DMS79 (cell line): Measurements from ENCODE around the gene CNFN.

Experiments
- DNase-seq: peaks from one replicate; lab custom pipeline; 2025; lab: John Stamatoyannopoulos, UW

CNFN gene, protein sequence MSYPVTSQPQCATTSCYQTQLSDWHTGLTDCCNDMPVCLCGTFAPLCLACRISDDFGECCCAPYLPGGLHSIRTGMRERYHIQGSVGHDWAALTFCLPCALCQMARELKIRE

DNA sequence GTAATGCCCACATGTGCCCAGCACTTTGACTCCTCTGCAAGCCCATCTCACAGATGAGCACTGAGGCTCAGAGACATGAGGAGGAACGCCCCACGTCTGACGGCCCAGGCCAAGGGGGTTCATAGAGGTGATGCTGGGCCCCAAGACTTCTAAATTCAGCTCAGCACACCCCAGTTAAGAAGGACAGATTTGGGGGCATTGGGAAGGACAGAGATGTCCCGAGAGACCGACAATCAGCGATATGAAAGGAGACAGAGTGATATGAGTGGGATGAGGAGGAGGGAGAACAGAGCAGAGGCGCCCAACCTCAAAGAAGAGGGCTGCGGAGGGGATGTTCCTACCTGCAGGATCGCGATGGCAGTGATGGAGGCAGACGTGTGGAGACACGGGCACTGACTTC, at the start of gene CNFN:
Gene CNFN, minus strand, starts transcription at position 399 of the 400 bp plus-strand sequence. CDS start 1,260 bp downstream, outside the sequence.
- no peak for DNase-seq

DNA sequence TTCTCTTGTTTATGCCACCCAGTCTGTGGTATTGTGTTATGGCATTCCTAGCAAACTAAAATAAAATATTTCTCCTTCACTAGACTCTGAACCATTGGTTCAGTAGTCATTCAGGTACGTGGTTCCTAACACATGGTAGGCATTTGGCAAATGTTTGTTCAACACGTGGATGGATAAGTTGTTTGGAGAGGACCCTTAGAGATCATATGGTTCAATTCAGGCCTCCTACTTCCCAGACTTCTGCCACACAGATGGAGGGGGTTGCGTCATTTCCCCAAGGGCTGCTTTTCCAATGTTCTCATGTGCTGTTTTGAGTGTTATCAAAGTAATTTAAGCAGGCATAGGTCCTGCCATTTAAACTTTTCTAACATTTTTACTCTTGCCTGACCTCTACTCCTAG, 45.9 kb upstream of the CNFN start:
- DNase-seq, result peak; percentile 48

DNA sequence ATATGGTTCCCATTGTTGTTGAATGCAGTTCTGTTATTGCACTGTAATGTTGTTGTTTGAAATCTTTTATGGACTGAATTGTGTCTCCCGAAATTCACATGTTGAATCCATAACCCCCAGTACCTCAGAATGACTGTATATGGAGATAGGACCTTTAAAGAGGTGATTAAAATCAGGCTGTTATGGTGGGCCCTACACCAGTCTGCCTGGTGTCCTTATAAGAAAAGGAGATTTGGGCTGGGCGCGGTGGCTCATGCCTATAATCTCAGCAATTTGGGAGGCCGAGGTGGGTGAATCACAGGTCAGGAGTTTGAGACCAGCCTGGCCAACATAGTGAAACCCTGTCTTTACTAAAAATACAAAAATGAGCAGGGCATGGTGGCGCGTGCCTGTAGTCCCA, 45.2 kb upstream of the CNFN start:
- DNase-seq, result no peak

DNA sequence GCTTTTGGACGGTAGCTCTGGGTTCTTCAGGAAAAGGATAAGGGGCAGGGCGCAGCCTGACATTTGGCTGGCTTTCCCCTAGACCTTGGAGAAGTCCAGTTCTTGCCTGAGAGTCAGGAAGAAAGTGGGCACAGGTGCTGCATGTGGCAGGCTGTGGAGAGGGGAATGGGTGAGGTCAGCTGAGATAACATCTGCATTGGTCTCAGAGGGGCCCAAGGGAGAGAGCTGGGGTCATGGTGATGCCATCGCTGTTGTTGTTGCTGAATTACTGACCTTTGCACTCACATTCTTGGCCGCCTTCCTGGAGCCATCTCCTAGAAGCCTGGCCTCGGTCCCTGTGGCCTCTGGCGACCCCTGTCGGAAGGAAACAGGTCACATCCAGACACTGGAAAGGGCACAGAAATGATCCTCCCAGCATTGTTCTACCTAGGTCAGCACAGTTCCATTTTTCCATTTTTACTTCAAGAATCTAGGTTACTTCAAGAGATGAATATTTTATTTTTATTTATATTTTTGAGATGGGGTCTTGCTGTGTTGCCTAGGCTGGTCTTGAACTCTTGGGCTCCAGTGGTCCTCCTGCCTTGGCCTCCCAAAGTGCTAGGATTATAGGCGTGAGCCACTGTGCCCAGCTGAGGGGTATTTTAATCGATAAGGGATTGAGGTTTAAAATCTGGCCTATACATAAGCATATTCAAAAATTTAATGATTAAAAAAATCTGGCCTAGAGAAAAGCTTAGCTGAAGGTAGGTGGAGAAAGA, 43.6 kb upstream of the CNFN start:
- no peak for DNase-seq

DNA sequence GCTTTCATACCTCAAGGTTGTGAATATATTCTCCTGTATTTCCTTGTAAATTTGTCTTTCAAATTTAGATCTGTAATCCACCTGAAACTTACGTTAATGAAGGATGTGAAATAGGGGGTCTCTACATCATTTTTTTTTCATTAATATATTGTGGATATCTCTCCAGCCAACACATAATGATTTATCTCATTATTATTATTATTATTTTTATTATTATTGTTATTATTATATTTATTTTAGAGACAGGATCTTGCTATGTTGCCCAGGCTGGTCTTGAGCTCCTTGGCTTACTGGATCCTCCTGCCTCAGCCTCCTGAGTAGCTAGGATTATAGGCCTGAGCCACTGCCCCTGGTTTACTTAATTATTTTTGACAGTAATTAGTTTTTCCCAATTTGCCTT, 41.4 kb upstream of the CNFN start:
- no peak for DNase-seq

DNA sequence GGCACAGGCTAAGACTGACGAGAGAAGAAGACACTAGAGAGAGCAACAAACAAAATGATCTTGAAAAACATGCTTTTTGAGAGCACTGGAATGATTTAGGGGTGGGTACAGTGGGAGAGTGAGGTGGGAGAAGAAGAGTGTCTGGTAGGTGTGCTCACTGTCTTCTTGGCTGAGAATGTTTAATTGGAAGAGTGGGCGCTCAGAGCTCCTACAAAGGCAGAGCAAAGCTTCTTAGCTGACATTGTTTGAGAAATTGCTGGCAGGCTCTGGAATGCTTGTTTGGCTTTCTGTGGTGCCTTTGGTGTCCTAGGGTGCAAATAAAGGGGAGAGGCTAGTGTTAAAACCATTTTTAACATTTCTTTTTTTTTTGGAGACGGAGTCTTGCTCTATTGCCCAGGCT, 38.6 kb upstream of the CNFN start:
- DNase-seq, result no peak

DNA sequence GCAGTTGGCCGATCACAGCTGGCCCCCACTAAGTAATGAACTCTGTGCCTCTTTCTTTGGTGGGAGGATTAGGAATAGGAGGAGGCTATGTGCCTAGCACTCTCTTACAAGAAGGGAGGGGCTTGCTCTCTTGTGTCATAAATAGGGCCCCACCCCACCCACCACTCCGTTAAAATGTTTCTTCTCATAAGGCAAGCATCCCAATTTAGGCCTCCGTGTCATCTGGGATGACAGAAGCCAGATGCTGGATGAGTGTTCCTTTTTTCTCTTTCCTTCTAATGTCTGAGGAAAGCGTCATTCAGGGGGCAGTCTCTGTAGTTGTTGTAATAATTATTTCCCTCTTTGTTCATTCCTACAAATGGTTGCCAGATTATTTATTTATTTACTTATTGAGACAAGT, 37.2 kb upstream of the CNFN start, which contains the start of gene LIPE:
Gene LIPE, minus strand, starts transcription at position 76 of the 400 bp plus-strand sequence. CDS start 239 bp downstream, outside the sequence.
- DNase-seq, result no peak

DNA sequence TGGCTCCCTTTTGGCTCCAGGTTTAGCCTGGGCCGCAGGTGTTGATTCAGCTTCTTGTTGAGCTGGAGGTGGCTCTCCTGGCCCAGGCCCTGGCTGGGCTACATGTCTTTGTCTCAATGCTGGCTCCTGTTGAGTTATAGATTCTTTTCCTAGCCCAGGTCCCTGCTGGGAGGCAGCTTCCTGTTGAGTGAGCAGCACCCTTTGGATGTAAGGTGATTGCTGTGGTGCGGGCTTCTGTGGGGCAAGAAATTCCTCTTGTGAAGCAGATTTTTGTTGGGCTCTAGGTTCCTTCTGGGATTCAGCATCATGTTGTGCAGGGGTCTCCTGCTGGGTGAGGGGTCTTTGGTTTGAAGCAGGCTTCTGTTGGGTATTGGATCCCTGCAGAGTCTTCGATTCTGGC, 36.5 kb upstream of the CNFN start:
- no peak for DNase-seq

DNA sequence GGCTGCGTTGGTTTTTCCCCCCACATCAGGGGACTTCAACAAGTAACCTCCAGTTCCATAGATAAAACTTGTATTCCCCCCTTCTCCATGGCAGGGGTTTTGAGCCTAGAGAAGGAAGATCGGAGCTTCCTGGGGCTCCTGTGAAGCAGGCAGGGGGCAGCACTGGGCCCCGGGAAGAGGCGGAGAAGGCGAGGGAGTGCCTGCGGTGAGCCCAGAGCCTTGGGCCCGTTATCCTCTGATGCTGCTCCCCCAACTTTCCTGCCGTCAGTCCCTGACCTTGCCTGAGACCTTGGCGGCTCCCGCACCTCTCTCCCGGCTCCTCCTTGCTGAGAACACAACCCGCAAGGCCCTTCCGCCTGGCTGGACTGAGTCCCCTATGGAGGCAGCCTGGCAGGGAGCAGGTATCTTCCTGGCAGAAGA, 34.6 kb upstream of the CNFN start:
- no peak for DNase-seq

DNA sequence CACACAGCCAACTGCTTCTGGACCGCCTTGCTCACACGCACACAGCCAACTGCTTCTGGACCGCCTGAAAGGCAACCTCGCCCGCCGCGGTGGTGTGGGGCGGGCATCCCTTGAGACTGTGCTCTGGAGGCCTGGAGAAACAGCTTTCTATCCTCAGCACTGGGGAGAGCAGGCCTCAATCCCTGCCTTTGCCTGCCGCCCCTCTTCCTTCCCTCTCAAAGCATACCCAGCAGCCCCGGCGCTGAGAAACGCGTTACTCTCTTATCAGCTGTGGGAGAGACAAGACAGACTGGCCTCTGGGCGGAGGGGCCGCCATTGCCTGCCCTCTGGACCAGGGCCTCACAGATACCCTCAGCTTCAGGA, 34.2 kb upstream of the CNFN start:
- DNase-seq, result no peak

DNA sequence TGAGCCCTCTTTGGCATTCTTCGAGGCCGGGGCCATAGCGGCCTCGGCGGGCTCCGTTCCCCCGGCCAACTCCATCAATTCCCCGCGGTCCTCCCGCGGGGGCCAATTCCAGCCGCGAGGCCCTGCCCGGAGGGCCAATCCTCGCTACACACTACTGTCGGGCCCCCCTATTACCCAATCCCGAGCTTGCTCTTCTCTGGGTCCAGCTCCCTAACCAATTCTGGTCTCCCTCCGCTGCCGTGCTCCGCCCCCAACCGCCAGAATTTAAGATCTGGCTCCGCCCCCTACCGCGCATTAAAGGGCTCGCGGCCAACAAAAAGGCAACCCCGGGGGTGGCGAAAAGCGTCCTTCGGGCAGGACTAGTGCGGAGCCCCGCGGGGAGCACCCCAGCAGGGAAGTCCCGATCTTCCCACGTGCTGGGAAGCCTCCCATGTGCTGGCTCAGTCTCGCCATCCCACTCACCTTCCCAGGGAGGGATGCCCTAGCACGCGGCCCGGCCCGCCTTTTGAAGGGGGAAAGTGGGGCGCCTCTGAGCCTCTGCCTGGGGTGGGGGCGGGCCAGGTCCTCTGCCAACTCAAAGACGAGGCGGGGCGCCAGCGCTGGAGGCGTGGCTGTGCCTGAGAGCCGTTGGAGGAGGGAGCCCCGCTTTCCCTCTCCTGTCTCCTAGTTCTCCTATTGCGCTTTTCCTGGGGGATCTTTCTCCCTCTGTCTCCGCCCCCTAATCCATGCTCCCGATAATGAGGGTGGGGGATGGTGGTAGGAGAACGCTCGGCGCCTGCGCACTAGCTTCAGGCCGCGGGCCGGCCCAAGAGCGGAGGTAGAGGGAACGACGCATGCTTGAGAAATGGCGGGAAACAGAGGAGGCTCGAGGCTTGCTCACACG, 33.6 kb upstream of the CNFN start:
- DNase-seq, result peak; percentile 84

DNA sequence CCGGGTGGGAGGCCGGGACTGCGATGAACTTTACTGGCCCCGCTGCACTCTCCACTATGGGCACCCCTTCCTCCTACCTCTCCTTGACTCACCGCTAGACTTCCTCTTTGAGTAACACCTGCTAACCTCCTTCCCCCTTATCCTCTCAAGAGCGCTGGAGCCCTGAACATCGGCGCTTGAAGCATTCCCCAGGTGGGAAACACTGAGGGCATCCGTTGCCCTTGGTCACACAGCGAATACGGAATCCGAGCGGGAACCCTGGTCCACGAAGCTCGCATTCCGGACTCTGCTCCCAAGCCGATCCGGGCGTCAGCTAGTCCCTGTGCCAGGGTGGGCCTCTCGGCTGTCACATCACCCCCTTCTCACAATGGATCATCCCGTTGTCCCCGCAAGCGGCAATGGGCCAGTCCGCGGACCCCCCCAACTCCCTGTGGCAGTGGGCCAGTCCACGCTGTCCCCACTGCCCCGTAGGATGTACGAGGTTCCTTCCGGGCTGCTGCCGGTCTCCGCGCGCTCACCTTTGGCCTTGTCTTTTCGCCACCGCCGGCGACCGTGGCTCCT, 32.9 kb upstream of the CNFN start:
- DNase-seq, result peak; percentile 65

DNA sequence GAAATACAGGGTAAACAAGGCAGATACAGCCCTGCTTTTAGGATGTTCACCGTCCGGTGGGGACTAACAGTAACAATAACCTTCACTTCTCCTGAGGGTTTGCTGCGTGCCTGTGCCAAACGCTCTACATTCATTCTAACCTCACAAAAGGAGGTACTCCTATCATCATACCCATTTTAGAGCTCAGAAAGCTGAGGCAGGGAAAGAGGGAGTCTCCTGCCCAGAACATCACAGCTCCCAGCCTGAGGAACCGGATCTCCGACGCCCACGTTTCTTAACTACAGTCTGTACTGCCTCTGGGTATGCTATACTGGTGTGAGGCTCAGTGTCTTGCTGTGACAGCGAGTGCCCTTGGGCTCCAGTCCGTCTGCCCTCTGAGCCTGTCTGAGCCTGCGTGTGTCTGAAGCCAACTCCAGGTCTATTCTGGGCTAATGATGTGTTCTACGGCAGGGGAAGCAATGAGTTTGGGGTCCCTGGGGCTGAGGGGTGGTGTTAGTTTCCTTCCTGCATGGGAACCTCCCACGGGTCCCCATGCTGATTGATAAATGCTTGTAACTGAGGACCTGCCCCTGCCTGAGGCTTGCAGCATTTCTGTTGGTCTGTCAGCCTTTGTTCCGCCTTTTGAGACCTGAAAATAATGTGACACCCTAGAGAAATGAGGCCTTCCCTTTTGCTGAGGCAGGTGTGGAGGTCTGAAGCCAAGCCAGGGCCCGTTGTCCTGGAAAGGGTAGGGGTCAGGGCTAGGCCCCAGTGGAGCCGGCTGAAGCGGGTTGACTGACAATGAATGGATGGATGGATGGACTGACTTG, 32.2 kb upstream of the CNFN start:
- DNase-seq, result no peak

DNA sequence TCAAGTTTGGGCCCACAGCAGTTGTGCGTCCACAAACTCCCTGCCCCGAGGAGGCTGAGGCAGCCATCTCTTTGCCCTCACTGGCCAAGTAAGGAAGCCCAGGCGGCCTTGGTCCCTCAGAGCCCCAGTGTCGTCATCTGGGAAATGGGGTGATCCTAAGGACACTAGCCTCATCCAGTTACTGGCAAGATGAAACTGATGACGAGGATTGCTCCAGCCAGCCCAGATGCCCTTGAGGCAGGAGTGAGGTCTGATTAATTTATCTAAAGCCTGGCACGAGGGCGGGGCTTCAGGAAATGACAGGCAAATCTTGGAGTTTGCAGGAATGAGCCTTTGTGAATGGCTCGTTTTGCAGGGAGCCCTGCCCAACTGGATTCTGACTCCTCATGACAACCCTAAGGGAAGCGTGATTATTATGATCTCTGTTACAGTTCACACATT, 31.5 kb upstream of the CNFN start:
- DNase-seq, result no peak

DNA sequence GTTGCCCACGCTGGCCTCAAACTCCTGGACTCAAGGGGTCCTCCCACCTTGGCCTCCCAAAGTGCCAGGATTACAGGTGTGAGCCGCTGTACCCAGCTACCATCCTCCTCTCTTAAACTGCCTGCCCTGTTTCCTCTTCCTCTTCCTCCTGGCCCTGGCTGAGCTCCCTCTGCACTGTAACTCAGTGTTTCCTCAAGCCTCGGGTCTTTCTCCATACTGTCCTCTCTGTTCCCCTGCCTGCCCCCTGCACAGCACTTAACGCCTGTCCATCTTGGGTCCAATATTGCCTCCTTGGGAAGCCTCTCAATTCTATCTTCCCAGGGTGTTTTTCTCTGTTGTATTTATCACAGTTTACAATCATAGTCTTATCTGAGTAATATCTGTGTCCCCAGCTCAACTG, 31.0 kb upstream of the CNFN start:
- DNase-seq, result no peak

DNA sequence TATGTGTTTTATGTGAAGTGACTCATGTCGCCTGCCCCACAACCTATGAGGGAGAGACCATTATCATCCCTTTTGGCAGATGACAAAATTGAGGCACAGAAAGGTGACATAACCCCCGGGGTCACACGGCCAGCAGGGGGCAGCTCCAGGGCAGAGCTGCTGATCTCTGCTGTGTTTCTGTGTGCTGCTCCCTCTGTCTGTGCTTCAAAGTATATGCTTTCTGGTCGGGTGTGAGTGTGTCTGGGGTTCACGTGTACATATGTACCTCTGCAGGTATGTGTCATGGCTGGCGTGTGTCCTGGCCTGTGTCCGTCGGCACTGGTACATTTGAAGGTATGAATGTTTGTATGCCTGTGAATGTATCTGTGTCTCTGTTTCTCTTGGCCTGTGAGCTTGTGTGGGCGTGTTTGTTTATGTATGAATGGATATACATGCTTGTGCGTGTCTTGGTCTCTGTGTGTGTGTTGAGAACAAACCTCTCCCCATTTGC, 30.0 kb upstream of the CNFN start:
- no peak for DNase-seq

DNA sequence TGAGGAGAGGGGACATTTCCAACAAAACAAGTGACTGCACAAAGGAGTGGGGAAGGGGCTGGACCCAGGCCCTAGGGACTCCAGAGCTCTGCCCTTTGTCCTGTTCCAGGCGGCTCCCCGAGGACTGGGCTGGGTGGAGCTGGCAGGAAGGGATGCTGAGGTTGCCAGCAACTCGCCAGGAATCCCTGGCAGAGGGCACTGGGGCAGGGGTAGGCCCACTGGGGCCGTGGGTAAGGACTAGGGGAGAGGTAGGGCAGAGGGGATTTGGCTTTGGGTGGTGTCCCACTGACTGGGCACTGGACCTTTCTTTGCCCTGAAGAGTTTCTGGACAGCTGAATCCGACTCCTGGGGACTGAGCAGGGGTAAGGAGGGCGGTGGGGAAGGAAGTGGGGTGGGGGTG, 29.2 kb upstream of the CNFN start:
- DNase-seq, result no peak

DNA sequence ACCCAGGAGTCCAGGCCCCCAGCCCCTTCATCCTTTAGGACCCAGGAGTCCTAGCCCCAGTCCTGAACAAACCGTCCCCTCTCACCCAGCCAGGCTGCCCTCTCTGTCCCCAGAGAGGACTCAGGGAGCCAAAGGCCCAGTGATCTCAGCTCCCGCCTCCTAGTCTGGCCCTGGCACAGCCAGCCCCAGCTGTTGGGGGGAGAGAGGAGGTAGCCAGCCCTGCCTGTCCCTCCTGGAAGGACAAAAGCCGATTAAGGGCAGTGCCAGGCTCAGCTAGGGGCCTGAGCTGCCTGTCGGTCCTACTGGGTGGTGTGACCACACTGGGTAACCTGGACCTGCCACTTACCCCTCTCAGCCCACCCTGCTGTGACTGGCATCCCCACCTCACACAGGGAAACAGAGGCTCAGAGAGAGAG, 22.6 kb upstream of the CNFN start:
- no peak for DNase-seq

DNA sequence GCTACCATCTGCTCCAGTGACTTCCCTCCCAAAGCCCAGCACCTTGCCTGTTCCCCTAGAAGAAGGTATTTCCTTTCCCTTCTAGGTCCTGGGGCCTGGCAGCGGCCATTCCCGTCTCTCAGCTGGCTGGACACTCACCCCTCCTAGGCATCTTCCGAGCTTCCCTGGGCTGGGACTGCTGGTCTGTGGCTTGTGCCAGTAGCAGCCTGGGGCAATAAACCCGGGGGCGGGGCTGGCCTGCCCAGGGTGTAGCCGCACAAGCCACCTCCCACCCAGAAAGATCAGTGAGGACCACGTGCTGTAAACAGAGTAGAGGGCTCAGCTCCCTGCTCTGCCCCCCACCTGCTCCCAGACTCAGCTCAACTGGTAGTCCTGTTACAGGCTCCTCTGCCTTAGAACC, 22.1 kb upstream of the CNFN start:
- DNase-seq, result no peak

DNA sequence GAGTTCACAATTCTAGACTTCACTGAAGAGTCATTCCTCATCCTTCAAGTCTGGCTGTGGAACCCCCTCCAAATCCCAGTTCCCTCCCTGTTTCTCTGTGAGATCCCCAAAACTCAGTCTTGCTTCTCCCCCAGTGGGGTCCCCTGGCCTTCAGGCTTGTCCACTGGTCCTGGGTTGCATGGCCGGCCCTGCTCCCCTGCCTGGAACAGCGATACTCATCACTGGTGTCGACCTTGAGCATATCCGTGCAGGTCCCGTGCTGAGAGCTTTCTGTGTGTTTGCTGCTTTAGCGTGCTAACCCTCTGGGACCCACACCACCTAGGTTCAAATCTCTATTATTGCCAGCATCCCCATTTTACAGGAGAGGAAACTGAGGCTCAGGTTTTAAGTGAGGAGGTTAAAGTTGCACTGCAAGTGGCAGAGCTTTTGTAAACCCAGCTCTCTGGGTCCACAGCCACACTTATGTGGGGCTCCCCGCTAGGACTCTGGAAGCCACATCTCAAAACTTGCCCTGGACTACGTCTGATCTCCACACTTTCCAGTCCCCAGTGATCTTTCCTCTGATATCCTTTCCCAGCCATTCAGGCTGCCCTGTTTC, 21.6 kb upstream of the CNFN start:
- DNase-seq, result no peak

DNA sequence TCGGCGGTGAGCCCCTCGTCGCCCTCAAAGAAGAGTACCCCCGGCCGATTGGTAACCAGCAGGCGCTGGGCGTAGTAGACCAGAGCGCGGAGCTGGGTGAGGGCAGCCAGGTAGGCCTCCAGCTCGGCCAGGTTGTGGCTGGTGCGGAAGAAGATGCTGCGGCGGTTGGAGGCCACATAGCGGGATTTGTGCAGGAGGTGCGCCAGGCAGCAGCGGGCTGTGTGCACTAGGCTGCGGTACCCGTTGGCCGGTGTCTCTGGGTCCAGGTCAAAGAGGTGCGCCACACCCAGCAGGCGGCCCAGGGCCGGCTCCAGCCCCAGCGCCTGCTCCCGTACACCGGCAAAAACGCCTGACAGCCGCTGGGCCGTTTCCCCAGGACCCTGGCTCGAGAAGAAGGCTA, 20.3 kb upstream of the CNFN start:
- no peak for DNase-seq
